Measurements from ENCODE around the gene MTAP. TPM values are rescaled to one million over a fixed set of nuclear protein-coding genes. Genes with fewer than 3 reads are reported as not detected.

Gene MTAP
- total and polyA plus RNA-seq, 2 of the 13 experiments (the other 11 are each of a cell fraction or from before 2014, with no cell fraction given), result 16.7 to 51.2 TPM

DNA sequence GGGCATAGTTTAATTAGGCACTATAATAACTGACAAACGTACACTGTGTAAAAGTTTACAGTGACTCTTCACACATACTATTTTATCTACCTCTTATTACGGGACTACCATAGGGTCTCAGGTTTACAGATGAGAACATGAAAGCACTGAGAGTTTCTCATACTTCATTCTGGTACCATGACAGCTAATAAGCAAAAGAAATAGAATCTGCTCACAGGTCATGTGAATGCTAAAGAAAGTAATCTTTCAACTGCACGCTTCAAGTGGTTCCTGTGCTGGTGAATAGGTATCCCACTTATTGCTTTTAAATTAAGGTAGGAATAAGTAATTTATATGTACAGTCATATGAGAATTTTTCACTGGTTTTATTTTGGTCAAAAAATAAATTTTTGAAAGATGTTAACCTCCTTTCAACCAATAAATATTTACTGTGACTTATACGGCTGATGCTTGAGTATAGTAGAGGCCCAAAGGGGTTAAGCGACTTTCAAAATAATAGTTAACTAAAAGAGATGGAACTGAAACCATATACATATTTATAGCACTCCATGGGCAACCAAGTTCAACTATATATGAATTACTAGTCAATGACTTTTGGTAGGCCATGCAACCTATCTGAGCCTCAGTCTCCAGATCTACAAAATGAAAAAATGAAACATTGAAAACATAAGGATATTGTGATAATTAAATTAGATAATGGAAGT, 183.7 kb downstream of the MTAP start (continued):
- TF ChIP-seq ZNF18 (CRISPR knock-in tag; IDR thresholded peaks at IDR 0.05; ENCODE audit: insufficient replicate concordance), result no peak
- TF ChIP-seq TSC22D2 (CRISPR knock-in tag; IDR thresholded peaks at IDR 0.05; ENCODE audit: borderline replicate concordance), result no peak

Other genes starting within 250 kb of the MTAP start
- 4.2 TPM in 2 replicates for gene CDKN2A, start 191.8 kb downstream of the MTAP start, total RNA-seq (2016; rRNA removed; fragmentation: Illumina TruSeq; extraction: Trizol)
- gene CDKN2A, start 191.8 kb downstream of the MTAP start, polyA plus RNA-seq (2011; rRNA removed), result 4.8 and 7.4 TPM in 2 replicates
- gene CDKN2B-AS1, start 192.2 kb downstream of the MTAP start, total RNA-seq (2016; rRNA removed; fragmentation: Illumina TruSeq; extraction: Trizol), result 0.64 and 0.77 TPM in 2 replicates
- gene CDKN2B-AS1, start 192.2 kb downstream of the MTAP start, polyA plus RNA-seq (2011; rRNA removed), result 1.8 and 2.3 TPM in 2 replicates
- 0.83 and 1.4 TPM in 2 replicates for gene CDKN2B, start 206.7 kb downstream of the MTAP start, total RNA-seq (2016; rRNA removed; fragmentation: Illumina TruSeq; extraction: Trizol)
- 1.5 and 2.3 TPM in 2 replicates for gene CDKN2B, start 206.7 kb downstream of the MTAP start, polyA plus RNA-seq (2011; rRNA removed)